ENCODE data around the gene RCAN1.

- TF ChIP-seq CTCF (IDR thresholded peaks at IDR 0.05; ENCODE audit: insufficient read depth, low read depth, low read length) (no peak), EZH2 (IDR thresholded peaks at IDR 0.05; ENCODE audit: insufficient read depth, low read length) (no peak)
These were observed 78.1 kb downstream of the RCAN1 start for GRCh38 chr21:34536820-34537219.
